PFSK-1 (cell line): ENCODE data around the gene EVA1A.

Experiments used
- POLR2AphosphoS5 ChIP-seq: IDR thresholded peaks from 2 replicates; pipeline ENCODE4 v1.6.1; 2012; ENCODE audit warnings: low read depth, mild to moderate bottlenecking, control low read depth, low read length, moderate library complexity
- SIN3A ChIP-seq: IDR thresholded peaks from 2 replicates; pipeline ENCODE4 v1.6.1; 2012; ENCODE audit warnings: mild to moderate bottlenecking, low read length, moderate library complexity, borderline replicate concordance; ENCODE audit not compliant: insufficient read depth

GRCh38 chr2:75517547-75518230 is 43.0 kb downstream of the EVA1A start:
- TF ChIP-seq POLR2AphosphoS5, result no peak
- TF ChIP-seq SIN3A, result no peak
